ENCODE measurements around the gene TIA1.

TIA1 gene

DNA sequence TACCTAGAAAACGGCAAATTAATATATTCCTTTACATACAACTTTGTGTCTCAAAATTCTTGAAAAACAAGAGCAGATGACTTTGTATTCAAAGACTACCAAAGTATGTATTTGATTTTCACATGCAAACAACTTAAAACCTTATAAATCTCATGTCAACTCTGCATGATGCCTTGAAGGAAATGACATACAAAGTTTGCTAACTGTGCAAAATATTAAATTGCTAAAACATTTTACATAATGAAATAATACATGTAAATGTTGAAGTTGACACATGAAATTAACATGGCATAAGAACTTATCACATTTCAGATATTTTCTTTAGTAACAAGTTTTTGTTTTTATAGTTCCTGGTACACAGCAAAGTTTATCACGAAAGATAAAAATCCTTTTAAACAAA lies 36.8 kb downstream of the TIA1 start:
- TF ChIP-seq, protein P1, sequence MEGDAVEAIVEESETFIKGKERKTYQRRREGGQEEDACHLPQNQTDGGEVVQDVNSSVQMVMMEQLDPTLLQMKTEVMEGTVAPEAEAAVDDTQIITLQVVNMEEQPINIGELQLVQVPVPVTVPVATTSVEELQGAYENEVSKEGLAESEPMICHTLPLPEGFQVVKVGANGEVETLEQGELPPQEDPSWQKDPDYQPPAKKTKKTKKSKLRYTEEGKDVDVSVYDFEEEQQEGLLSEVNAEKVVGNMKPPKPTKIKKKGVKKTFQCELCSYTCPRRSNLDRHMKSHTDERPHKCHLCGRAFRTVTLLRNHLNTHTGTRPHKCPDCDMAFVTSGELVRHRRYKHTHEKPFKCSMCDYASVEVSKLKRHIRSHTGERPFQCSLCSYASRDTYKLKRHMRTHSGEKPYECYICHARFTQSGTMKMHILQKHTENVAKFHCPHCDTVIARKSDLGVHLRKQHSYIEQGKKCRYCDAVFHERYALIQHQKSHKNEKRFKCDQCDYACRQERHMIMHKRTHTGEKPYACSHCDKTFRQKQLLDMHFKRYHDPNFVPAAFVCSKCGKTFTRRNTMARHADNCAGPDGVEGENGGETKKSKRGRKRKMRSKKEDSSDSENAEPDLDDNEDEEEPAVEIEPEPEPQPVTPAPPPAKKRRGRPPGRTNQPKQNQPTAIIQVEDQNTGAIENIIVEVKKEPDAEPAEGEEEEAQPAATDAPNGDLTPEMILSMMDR (IDR thresholded peaks at IDR 0.05; ENCODE audit: low read depth, low read length): no peak
- DNase-seq (ENCODE audit: extremely low read depth, low read depth): no peak

DNA sequence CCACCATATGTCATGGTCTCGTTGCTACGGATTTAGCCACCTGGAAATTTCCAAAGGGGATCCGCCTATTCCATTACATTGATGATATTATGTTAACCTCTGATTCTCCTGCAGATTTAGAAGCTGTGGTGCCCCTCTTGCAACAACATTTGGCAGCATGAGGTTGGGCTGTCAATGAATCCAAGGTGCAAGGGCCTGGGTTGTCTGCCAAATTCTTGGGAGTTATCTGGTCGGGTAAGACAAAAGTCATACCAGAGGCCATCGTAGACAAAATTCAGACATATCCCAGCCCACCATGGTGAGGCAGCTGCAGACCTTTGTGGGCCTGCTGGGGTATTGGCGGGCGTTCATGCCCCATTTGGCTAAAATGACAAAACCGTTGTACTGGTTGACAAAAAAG lies 44.0 kb downstream of the TIA1 start:
- no peak for DNase-seq (ENCODE audit: extremely low read depth, low read depth)
- TF ChIP-seq, protein P1 (IDR thresholded peaks at IDR 0.05; ENCODE audit: low read depth, low read length): no peak

DNA sequence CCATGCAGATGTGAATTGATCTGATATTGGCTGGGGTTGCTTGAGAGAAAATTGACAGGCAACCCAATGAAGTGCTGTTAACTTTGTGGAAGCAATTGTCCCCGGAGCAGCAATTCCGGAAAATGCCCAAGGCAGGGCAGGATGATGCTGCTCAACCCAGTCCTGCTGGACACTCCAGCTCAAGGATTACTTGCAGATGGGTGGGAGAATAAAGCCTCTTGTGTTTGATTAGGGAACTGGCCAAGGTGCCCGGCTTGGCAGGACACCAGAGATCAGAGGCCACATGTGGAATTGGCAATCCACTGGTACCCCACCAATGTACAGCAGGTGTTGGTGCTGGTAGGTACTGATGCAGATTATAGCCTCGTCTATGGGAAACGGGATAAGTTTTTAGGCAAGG lies 45.3 kb downstream of the TIA1 start:
- TF ChIP-seq, protein P1 (IDR thresholded peaks at IDR 0.05; ENCODE audit: low read depth, low read length): no peak
- DNase-seq (ENCODE audit: extremely low read depth, low read depth): no peak

DNA sequence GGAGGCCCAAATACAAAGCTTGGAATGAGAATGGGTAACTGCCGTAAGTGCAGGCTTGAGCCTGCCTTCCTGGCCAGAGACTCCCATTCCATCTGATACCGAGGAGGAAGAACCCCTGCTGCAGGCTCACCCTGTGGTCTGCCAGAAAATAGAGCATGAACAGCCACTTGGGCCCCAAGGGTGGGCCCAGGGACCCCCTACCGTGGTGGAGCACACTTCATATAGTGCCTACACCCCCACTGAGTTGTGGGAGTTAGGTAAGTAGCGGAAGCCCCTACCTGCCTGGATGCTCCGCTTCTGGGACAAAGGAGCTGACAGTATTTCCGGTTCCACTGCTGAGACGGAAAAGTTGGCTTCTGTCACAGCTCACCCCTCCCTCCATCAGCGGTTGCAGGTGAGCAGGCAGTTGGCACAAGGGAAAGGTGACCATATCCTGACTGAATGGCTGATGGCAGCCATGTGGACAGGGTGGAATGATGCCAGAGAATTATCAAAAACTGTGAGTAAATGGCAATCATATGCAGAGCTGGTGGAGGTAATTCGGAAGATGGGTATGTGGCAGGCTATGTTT lies 46.1 kb downstream of the TIA1 start:
- no peak for DNase-seq (ENCODE audit: extremely low read depth, low read depth)
- TF ChIP-seq, protein P1 (IDR thresholded peaks at IDR 0.05; ENCODE audit: low read depth, low read length): no peak

DNA sequence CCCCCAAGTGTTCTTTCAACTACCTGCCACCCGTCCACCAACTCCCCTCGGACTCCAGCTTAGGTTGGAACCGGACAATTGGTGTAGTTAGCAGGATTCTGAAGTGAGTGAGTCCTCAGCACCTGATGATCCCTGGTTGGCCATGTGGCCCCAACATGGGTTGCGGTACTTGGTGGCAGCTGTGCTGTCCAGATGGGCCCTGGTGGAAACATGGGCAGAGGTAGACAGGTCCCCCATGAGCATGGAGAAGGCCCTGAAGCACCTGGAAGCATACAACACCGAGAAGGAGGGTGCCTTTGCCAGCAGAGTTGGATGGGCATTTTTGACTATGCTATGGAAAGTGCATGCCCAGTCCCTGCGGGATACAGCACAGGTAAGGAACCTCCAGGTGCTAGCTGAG lies 46.6 kb downstream of the TIA1 start:
- DNase-seq (ENCODE audit: extremely low read depth, low read depth): no peak
- TF ChIP-seq, protein P1 (IDR thresholded peaks at IDR 0.05; ENCODE audit: low read depth, low read length): no peak

DNA sequence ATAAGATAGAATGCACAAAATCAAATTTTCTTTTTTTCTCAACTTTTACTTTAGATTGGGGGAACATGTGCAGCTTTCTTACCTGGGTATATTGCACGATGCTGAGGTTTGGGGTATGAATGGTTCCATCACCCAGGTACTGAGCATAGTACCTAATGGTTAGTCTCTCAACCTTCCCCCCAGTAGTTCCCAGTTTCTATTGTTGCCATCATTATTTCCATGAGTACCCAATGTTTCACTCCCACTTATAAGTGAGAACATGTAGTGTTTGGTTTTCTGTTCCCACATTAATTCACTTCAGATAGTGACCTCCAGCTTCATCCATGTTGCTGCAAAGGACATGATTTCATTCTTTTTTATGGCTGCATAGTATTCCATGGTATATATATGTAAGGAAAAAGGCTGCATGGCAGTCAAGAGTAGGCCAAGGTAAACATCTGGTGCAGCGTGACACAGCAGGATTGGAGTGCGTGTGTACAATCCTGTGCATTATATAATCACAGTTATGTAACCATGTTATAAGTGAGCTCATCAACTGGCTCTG lies 47.1 kb downstream of the TIA1 start:
- no peak for DNase-seq (ENCODE audit: extremely low read depth, low read depth)
- TF ChIP-seq, protein P1 (IDR thresholded peaks at IDR 0.05; ENCODE audit: low read depth, low read length): no peak

DNA sequence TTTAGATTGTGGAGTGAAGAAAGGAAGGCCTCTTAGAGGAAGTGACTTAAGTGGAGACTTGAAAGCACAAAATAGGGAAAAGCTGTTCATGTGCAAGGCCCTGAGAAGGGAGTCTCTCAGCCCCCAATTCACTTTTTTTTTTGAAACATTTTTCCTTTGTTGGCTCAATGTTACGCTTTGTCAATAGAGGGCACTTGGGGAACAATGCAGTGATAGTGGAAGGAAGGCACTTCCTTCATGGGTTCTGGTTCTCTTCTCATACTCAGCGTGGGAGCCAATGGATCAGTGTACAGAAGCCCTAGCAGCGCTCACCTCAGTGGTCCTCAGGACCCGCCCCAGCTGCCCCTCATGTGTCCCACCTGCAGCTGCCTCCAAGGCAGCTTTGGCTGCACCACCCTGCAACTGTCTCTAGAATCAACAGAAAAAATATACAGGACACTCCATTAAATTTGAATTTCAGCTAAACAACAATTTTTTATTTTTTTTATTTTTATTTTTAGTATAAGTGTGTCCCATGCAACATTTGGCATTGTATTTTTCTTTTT lies 49.0 kb downstream of the TIA1 start:
- TF ChIP-seq, protein P1 (IDR thresholded peaks at IDR 0.05; ENCODE audit: low read depth, low read length): no peak
- DNase-seq (ENCODE audit: extremely low read depth, low read depth): no peak
